ENCODE data around the gene NFATC1.

The NFATC1 gene

GRCh38 chr18:79507546-79508480 is 112.1 kb downstream of the NFATC1 start:
- TF ChIP-seq GATA3 (IDR thresholded peaks at IDR 0.05; ENCODE audit: low read depth, low read length) (no peak), GATA2 (IDR thresholded peaks at IDR 0.05; ENCODE audit: low read depth, low read length) (no peak)

GRCh38 chr18:79508565-79509535 is 113.1 kb downstream of the NFATC1 start:
- no peak for TF ChIP-seq GATA2 (IDR thresholded peaks at IDR 0.05; ENCODE audit: low read depth, low read length)

GRCh38 chr18:79509536-79509930 is 113.8 kb downstream of the NFATC1 start:
- no peak for TF ChIP-seq GATA3 (IDR thresholded peaks at IDR 0.05; ENCODE audit: low read depth, low read length)
- TF ChIP-seq GATA2 (IDR thresholded peaks at IDR 0.05; ENCODE audit: low read depth, low read length) = no peak

- no peak for TF ChIP-seq GATA3 (IDR thresholded peaks at IDR 0.05; ENCODE audit: low read depth, low read length)
- TF ChIP-seq GATA2 (IDR thresholded peaks at IDR 0.05; ENCODE audit: low read depth, low read length) = no peak
Observed at GRCh38 chr18:79510046-79510685, 114.4 kb downstream of the NFATC1 start.

- no peak for TF ChIP-seq GATA3 (IDR thresholded peaks at IDR 0.05; ENCODE audit: low read depth, low read length)
- TF ChIP-seq GATA2 (IDR thresholded peaks at IDR 0.05; ENCODE audit: low read depth, low read length) = no peak
Observed at GRCh38 chr18:79510731-79511241, 115.1 kb downstream of the NFATC1 start.

- TF ChIP-seq GATA3 (IDR thresholded peaks at IDR 0.05; ENCODE audit: low read depth, low read length) (no peak), GATA2 (IDR thresholded peaks at IDR 0.05; ENCODE audit: low read depth, low read length) (no peak)
Observed at GRCh38 chr18:79511271-79511670, 115.5 kb downstream of the NFATC1 start.

- TF ChIP-seq GATA2 (IDR thresholded peaks at IDR 0.05; ENCODE audit: low read depth, low read length) (no peak), GATA3 (IDR thresholded peaks at IDR 0.05; ENCODE audit: low read depth, low read length) (no peak)
Observed at GRCh38 chr18:79511671-79512301, 116.1 kb downstream of the NFATC1 start.

GRCh38 chr18:79512461-79513380 is 117.0 kb downstream of the NFATC1 start:
- TF ChIP-seq GATA3 (IDR thresholded peaks at IDR 0.05; ENCODE audit: low read depth, low read length) = no peak
- no peak for TF ChIP-seq GATA2 (IDR thresholded peaks at IDR 0.05; ENCODE audit: low read depth, low read length)

- TF ChIP-seq GATA2 (IDR thresholded peaks at IDR 0.05; ENCODE audit: low read depth, low read length) = no peak
- no peak for TF ChIP-seq GATA3 (IDR thresholded peaks at IDR 0.05; ENCODE audit: low read depth, low read length)
Observed at GRCh38 chr18:79513381-79514081, 117.8 kb downstream of the NFATC1 start.

GRCh38 chr18:79515331-79515730 is 119.6 kb downstream of the NFATC1 start:
- TF ChIP-seq GATA2 (IDR thresholded peaks at IDR 0.05; ENCODE audit: low read depth, low read length) (no peak), GATA3 (IDR thresholded peaks at IDR 0.05; ENCODE audit: low read depth, low read length) (no peak)

- TF ChIP-seq GATA2 (IDR thresholded peaks at IDR 0.05; ENCODE audit: low read depth, low read length) (no peak), GATA3 (IDR thresholded peaks at IDR 0.05; ENCODE audit: low read depth, low read length) (no peak)
Observed at GRCh38 chr18:79515944-79516351, 120.2 kb downstream of the NFATC1 start.

GRCh38 chr18:79516441-79516931 is 120.8 kb downstream of the NFATC1 start:
- TF ChIP-seq GATA2 (IDR thresholded peaks at IDR 0.05; ENCODE audit: low read depth, low read length) (no peak), GATA3 (IDR thresholded peaks at IDR 0.05; ENCODE audit: low read depth, low read length) (no peak)

Measured in SH-SY5Y (cell line).